ENCODE results near the gene KRT4.

The KRT4 gene

GRCh38 chr12:52791271-52792184, 22.4 kb downstream of the KRT4 start:
- Mint-ChIP-seq H3K27ac (no peak overlapping the region), H3K4me1 (peaks cover 11% of the 10 kb centered on the region), H3K4me3 (no peak overlapping the region), H3K9me3 (no peaks in the 10 kb centered on the region), H3K27me3 (peaks cover 64% of the 10 kb centered on the region), H3K36me3 (no peaks in the 10 kb centered on the region)
- DNase-seq, result no peak
- CTCF ChIA-PET, result interaction anchor here (1.2 kb wide), 1 partner anchor 15 kb away, joined by 3 read pairs; the partner anchor contains the start of gene KRT76

GRCh38 chr12:52790427-52791270, 23.3 kb downstream of the KRT4 start:
- no peak overlapping the region for H3K27ac Mint-ChIP-seq
- no peak for DNase-seq
- H3K4me1 Mint-ChIP-seq, result peaks cover 11% of the 10 kb centered on the region
- CTCF ChIA-PET, result interaction anchor here (0.9 to 1.2 kb wide), 2 partner anchors 14 to 205 kb away, joined by 3 read pairs; partner anchors contain the start of gene KRT76
- no peaks in the 10 kb centered on the region for H3K9me3 Mint-ChIP-seq
- H3K4me3 Mint-ChIP-seq, result no peak overlapping the region
- H3K36me3 Mint-ChIP-seq, result no peaks in the 10 kb centered on the region
- H3K27me3 Mint-ChIP-seq, result peaks cover 64% of the 10 kb centered on the region

- Mint-ChIP-seq H3K4me1 (peaks cover 11% of the 10 kb centered on the region), H3K36me3 (no peaks in the 10 kb centered on the region), H3K27me3 (peaks cover 70% of the 10 kb centered on the region), H3K4me3 (no peak overlapping the region), H3K27ac (no peak overlapping the region), H3K9me3 (no peaks in the 10 kb centered on the region)
- DNase-seq, result no peak
- CTCF ChIA-PET, result interaction anchor here (0.6 to 1.2 kb wide), 3 partner anchors 11 to 204 kb away, joined by 3 read pairs; partner anchors contain the start of gene KRT76
Measured at GRCh38 chr12:52789637-52790426, 24.1 kb downstream of the KRT4 start.

GRCh38 chr12:52788876-52789636, 24.9 kb downstream of the KRT4 start:
- Mint-ChIP-seq H3K4me1 (peaks cover 11% of the 10 kb centered on the region), H3K9me3 (no peaks in the 10 kb centered on the region), H3K4me3 (no peak overlapping the region), H3K36me3 (no peaks in the 10 kb centered on the region), H3K27ac (no peak overlapping the region), H3K27me3 (peaks cover 70% of the 10 kb centered on the region)
- no peak for DNase-seq
- CTCF ChIA-PET, result interaction anchor here (0.6 to 1.0 kb wide), 2 partner anchors 12 to 91 kb away, joined by 3 read pairs; no protein-coding TSS in a partner anchor

GRCh38 chr12:52788192-52788875, 25.6 kb downstream of the KRT4 start:
- H3K4me1 Mint-ChIP-seq, result peaks cover 11% of the 10 kb centered on the region
- H3K27ac Mint-ChIP-seq, result no peak overlapping the region
- CTCF ChIA-PET, result interaction anchor here (0.5 to 1.0 kb wide), 2 partner anchors 91 to 270 kb away, joined by 3 read pairs; no protein-coding TSS in a partner anchor
- H3K36me3 Mint-ChIP-seq, result no peaks in the 10 kb centered on the region
- H3K27me3 Mint-ChIP-seq, result peaks cover 70% of the 10 kb centered on the region
- no peak overlapping the region for H3K4me3 Mint-ChIP-seq
- DNase-seq, result no peak
- H3K9me3 Mint-ChIP-seq, result no peaks in the 10 kb centered on the region

GRCh38 chr12:52787324-52788191, 26.4 kb downstream of the KRT4 start:
- CTCF ChIA-PET, result interaction anchor here (0.5 kb wide), 1 partner anchor 269 kb away, joined by 3 read pairs; no protein-coding TSS in a partner anchor
- peaks cover 62% of the 10 kb centered on the region for H3K27me3 Mint-ChIP-seq

GRCh38 chr12:52784909-52785308, 29.0 kb downstream of the KRT4 start:
- Mint-ChIP-seq H3K36me3 (no peaks in the 10 kb centered on the region), H3K27ac (no peak overlapping the region), H3K4me1 (peaks cover 7% of the 10 kb centered on the region), H3K27me3 (peaks cover 46% of the 10 kb centered on the region), H3K9me3 (no peaks in the 10 kb centered on the region), H3K4me3 (no peak overlapping the region)
- CTCF ChIA-PET, result no interaction called here
- no peak for DNase-seq

More at GRCh38 chr12:52787324-52788191, 26.4 kb downstream of the KRT4 start:
- Mint-ChIP-seq H3K9me3 (no peaks in the 10 kb centered on the region), H3K4me1 (peaks cover 11% of the 10 kb centered on the region), H3K36me3 (no peaks in the 10 kb centered on the region), H3K4me3 (no peak overlapping the region), H3K27ac (no peak overlapping the region)
- DNase-seq, result no peak

- Mint-ChIP-seq H3K36me3 (no peaks in the 10 kb centered on the region), H3K4me3 (no peak overlapping the region), H3K4me1 (no peaks in the 10 kb centered on the region), H3K9me3 (no peaks in the 10 kb centered on the region), H3K27me3 (peaks cover 36% of the 10 kb centered on the region), H3K27ac (no peak overlapping the region)
- CTCF ChIA-PET, result no interaction called here
- DNase-seq, result no peak
Measured at GRCh38 chr12:52783563-52784316, 30.2 kb downstream of the KRT4 start.

- no peak for DNase-seq
- CTCF ChIA-PET, result no interaction called here
- Mint-ChIP-seq H3K9me3 (no peaks in the 10 kb centered on the region), H3K4me3 (no peak overlapping the region), H3K4me1 (no peaks in the 10 kb centered on the region), H3K27me3 (peaks cover 31% of the 10 kb centered on the region), H3K36me3 (no peaks in the 10 kb centered on the region), H3K27ac (no peak overlapping the region)
Measured at GRCh38 chr12:52782502-52782901, 31.4 kb downstream of the KRT4 start.

- Mint-ChIP-seq H3K9me3 (no peaks in the 10 kb centered on the region), H3K4me1 (no peaks in the 10 kb centered on the region), H3K27ac (no peak overlapping the region), H3K4me3 (no peak overlapping the region), H3K27me3 (peaks cover 29% of the 10 kb centered on the region), H3K36me3 (no peaks in the 10 kb centered on the region)
- CTCF ChIA-PET, result interaction anchor here (1.0 kb wide), 1 partner anchor 98 kb away, joined by 3 read pairs; no protein-coding TSS in a partner anchor
- DNase-seq, result no peak
Measured at GRCh38 chr12:52781399-52782082, 32.4 kb downstream of the KRT4 start.

GRCh38 chr12:52779914-52780313, 34.0 kb downstream of the KRT4 start:
- Mint-ChIP-seq H3K27me3 (peaks cover 31% of the 10 kb centered on the region), H3K4me3 (no peak overlapping the region), H3K36me3 (no peaks in the 10 kb centered on the region), H3K9me3 (no peaks in the 10 kb centered on the region), H3K27ac (no peak overlapping the region), H3K4me1 (no peaks in the 10 kb centered on the region)
- CTCF ChIA-PET, result no interaction called here
- no peak for DNase-seq

Measured in activated naive CD4-positive, alpha-beta T cell treated with anti-CD3 and anti-CD28 coated beads, Interleukin-2, amount 10 ng/mL, durations not matched to agents 7 days and 5 days (primary cell).